GM11168 (cell line): ENCODE data around the gene FTSJ1.

Experiments used
- in situ Hi-C: fragments of 300-500 bp; cut with MboI; formaldehyde crosslinking; loops from one replicate; pipeline ENCODE4 v1.12.0; 2022; ENCODE audit warnings: low sequenced_read_pairs; ENCODE audit not compliant: unreplicated experiment

FTSJ1 gene

DNA sequence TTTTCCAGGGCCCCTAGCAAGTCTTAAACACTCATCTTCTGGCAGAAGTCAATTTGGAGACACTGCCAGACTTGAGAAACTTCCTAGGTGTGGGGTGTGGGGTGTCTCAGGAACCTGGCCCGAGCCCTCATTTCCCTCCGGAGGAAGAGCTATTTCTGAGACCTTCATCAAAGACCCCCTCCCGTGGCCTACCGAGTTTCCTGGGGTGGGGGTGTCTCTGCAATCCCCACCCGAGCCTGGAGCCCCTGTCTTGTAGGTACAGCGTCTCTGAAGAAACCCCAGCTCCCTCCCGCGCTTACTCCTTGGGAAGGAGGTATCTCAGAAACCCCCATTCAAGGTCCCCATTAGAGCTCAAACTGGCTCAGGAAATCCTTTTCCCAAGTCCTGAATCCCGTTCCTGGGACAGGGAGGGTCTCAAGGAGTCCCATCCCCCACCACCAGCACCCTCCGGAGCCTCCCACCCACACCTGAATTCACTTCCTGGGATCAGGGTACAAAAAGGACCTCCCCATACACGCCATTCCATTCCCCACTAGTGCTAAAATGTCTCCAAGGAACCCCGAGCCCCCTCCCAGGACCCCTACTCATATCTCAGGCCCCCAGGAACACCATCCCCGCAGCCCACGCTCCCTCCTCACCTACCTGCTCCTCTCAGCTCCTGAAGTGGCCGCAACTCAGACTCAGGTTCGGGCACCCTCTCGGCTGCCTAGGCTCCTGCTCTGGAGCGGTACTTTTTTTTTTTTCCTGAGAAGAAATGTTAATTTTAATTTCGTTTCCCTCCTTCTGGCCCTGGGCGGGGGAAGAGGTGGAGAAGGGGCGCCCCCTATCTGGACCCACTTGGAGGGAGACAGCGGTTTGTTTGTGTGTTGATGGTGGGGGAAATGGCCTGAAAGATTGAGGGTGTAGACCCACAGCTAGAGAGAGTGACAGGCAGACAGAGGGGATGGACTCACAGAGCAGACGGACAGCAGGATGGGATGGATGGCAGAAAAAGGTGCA, 7.0 kb upstream of the FTSJ1 start:
- in situ Hi-C loops: loop anchor here (25.0 kb wide), 1 partner anchor 407 kb away; the partner anchor contains the start of gene ZNF630

DNA sequence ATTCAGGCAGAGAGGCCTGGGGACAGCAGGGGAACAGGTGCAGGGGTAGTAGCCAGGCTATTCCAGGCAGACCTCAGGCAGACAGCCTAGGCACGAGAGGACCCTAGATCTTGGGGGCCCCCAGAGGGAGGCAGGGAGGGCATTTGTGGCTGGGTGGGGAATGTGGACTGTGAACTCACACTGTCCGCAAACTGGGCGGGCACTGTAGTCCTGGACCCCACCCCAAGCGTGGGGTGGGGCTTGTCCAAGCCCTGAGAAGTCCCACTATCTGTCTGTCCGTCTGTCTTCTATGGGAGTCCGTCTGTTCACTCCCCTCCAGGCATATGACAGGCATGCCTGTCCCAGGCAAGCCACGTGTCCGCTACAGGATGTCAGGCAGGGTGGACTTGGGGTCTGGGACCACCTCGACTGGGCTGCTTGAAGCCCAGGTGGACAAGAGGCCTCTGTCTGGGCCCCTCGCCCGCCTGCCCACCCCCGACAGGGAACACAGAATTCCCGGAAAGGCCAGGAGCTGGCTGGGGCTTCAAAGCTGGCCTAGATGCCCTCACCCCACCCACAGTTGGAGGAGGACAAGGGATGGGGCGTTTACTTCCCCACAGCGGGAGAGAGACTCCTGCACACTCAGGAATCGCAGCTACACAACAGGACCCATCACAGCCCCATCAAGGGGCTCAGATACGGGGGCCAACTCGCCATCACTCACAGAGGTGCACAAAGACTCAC, 5.7 kb upstream of the FTSJ1 start, which contains the start of gene SLC38A5:
Gene SLC38A5 (minus strand): TSS at position 151 of the 723 bp plus-strand sequence. CDS start 2,336 bp downstream, outside the sequence.
- in situ Hi-C loops: loop anchor here (25.0 kb wide), 1 partner anchor 408 kb away; the partner anchor contains the start of gene ZNF630

DNA sequence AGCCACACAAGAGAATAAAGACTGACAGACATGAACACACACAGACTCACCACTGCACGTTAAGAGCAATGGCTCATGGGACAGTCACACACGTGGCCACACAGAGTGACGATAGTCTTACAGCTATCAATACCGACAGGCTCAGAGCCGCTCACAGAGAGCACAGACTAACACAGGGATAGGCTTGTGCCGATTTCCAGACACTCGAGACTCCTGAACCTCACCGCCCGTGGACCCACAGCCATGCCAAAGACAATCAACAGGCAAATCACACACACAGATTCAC, 5.2 kb upstream of the FTSJ1 start:
- in situ Hi-C loops: loop anchor here (25.0 kb wide), 1 partner anchor 408 kb away; the partner anchor contains the start of gene ZNF630

DNA sequence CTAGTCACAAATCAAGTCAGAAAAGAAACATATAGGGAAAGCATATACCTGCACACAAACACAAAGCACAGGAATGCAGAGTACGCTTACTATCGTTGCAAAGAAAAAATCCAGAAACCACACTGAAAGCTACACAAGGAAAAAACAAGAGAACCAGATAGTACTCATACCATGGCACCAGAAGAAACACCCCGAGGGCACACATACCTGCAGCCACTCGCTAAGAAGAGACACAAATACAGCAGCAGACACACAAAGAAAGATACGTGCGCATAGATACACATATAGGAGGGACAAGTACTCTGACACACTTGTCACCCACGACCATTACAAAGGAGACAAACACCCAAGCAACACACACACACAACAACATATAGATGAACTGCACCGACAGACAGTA, 4.5 kb upstream of the FTSJ1 start:
- in situ Hi-C loops: loop anchor here (25.0 kb wide), 1 partner anchor 409 kb away; the partner anchor contains the start of gene ZNF630

DNA sequence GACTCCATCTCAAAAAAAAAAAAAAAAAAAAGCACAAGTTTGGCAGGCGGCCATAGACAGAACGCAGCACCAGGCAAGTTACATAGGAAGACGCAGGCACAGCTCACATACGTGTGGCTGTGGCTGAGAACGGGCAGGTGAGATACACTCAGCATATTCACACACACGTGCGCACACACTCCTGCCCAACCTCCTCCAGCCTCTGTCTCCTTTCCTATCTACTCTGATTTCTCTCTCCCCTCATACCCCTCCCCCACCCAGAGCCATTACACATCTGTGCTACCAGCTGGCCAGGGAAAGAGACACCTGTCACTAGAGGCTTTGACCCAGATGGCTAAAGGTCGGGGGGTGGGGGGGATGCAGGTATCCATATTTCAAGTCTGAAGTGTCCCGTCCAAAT, 3.8 kb upstream of the FTSJ1 start:
- in situ Hi-C loops: loop anchor here (25.0 kb wide), 1 partner anchor 410 kb away; the partner anchor contains the start of gene ZNF630

DNA sequence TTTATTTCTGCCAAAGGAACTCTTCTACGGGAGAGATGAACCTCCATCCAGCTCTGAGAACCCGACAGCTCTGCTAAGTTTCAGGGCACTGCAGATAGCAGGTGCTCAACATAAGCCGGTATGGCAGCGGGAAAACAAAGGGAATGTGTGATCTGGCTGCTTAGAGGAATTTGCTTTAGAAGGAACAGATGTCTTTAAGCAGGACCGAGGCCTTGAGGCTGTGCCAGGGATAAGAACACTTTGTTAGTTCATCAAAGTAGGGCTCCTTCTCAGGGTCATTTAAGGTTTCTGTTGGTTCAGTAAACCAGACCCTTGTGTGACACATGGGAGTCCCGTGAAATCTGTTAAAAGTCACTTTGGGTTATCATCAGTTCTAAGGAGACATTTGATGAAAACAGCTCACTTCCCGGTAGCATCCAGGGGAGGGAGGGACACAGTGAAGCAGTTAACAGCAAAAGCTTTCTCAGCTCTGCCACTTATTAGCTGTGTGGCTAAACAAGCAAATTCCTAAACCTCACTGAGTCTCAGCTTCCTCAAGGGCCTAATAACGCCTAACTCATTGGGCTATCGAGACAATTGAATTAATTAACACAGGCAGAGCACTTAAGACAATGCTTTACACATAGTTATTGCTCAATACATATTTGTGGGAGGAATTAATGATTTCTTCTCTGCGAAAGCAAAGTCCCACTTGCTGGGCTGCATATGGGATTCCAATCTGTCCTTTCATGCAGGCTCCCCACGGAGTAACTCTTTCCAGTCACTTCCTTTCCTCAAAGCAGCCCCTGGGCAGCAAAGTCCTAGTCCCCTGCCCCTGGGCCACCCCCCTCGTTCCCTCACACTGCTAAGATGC, 2.9 kb upstream of the FTSJ1 start:
- in situ Hi-C loops: loop anchor here (25.0 kb wide), 1 partner anchor 411 kb away; the partner anchor contains the start of gene ZNF630

DNA sequence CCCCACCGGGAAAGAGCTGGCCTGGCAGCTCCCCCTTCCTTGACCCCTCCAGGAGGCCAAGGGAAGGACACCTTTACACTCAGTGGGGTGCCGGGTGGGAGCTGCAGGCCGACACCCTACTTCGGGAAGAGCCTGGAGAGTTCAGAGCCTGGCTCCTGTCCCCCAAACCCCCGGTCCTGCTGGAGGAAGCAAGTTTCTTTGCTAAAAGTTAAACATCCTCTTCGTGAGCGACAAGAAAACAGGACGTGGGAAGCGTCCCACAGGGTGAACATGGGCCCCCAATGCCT, 2.4 kb upstream of the FTSJ1 start:
- in situ Hi-C loops: loop anchor here (25.0 kb wide), 1 partner anchor 411 kb away; the partner anchor contains the start of gene ZNF630

DNA sequence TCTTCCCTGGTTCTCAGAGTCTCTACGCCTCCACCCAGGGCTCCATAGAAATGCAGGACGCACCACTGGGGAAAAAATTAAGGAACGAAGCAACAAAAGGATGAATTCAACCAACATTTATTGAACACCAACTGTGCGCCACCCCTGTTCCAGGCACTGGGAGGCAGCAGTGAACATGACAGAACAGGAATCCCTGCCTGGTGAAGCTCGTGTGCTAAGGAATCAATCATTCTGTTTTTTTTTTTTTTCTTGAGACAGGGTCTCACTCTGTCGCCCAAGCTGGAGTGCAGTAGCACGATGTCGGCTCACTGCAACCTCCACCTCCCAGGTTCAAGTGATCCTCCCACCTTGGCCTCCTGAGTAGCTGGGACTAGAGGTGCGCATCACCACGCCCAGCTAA, 1.9 kb upstream of the FTSJ1 start:
- in situ Hi-C loops: loop anchor here (25.0 kb wide), 1 partner anchor 412 kb away; the partner anchor contains the start of gene ZNF630

DNA sequence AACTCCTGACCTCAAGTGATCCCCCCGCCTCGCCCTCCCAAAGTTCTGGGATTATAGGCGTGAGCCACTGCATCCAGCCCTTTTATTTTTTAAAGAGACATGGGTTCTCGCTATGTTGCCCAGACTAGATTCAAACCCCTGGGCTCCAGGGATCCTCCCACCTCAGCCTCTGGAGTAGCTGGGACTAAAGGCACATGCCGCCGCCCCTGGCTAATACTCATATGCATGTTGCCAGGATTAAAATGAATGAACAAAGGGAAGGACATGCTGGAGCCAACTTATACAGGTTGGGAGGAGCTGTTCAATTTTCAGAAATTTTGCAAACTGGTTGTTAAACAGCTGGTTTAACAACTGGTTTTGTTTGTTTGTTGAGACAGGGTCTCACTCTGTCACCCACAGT, 1.4 kb upstream of the FTSJ1 start:
- in situ Hi-C loops: loop anchor here (25.0 kb wide), 1 partner anchor 412 kb away; the partner anchor contains the start of gene ZNF630

DNA sequence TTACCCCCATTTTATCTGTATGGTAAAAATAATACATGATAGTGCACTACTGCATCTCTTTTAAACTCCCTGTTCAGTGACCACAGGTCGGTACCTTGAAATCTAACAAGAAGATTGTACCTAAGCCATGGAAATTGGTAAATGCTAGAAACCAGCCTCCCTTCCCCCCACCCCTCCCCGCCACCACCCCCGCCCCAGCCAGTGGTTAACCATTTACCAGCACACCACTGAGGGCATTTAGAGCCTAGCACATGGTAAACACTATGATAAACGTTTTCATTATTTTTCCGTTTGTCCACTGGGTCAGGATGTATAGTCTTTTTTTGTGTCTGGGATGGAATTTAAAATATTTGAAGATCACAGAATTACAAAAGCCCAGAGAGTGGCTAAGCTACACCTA, 703 bp upstream of the FTSJ1 start:
- in situ Hi-C loops: no loop called here

DNA sequence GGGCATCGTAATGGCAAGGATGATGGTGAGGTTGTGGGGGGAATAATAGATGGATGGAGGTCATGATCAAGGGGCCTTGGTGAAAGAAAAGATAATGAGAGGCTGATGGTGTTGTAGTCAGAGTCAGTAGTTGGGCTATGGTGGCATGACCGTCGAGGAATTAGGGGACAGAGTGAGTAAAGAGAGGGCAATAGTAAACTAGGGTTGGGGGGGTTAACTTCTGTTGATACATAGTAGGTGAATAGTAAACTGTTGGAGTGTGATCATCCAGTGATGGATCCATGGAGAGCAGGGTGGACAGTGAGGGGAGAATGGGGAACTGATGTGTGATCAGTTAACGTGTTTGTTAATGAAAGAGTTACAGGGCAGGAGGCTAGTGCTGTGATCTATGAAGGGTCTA, 920 bp downstream of the FTSJ1 start:
- in situ Hi-C loops: no loop called here

DNA sequence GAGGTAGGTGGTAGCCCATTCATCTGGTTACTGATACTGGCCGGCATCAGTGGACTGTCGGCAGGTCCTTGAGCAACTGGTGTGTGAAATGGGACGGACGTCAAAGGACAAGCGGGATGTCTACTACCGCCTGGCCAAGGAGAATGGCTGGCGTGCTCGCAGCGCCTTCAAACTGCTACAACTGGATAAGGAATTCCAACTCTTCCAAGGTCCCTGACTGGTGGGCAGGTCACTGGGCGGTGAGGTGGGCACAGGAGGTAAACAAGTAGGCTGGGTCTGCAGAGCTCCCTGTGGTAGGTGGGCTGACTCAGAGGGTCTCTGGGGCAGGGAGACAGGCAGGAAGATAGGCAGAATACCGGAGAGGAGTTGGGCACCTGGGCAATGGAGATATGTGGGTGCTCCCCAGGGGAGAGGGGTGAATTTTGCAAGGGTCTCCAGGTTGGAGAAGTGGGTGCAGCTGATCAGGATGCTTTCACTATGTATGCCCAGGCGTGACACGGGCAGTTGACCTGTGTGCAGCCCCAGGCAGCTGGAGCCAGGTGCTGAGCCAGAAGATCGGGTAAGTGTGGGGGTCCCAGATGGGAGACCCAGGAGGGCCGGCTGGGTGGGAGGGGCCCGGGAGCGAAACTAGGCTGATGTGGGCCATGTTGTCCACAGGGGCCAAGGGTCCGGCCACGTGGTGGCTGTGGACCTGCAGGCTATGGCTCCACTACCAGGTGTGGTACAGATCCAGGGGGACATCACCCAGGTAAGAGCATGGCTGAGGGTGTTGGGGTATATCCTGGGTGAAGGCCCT, 2.2 kb downstream of the FTSJ1 start:
- in situ Hi-C loops: no loop called here

DNA sequence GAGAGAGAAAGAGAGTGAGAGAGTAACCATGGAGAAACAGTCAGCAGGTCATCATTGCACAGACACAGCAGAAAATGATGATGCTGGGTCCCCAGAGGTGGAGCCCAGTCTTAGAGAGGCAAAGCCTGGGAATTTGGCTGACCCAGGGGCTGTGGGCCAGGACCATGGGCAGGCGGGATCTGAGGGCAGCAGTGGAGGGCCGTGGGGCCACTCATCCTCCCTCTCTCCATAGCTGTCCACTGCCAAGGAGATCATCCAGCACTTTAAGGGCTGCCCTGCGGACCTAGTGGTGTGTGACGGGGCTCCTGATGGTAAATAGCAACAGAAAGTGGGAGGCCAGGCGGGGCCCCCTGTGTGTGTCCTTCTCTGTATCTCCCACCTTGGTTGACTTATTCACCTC, 2.8 kb downstream of the FTSJ1 start:
- in situ Hi-C loops: no loop called here

DNA sequence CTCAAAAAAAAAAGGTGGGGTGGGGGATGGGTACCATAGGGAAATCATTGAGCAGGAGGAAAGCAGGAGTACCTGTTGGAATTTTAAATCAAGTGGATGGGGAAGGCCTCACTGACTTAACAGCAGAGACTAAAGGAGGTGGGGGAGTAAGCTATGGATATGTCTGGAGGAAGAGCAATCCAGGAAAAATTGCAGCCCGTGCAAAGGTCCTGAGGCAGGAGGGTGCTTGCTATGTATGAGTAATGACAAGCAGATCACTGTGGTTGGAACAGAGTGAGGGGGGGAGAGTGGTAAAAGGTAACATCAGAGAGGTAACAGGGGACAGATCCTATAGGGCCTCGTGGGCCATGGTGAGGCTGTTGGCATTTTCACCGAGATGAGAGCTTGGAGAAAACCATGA, 4.1 kb downstream of the FTSJ1 start:
- in situ Hi-C loops: no loop called here

DNA sequence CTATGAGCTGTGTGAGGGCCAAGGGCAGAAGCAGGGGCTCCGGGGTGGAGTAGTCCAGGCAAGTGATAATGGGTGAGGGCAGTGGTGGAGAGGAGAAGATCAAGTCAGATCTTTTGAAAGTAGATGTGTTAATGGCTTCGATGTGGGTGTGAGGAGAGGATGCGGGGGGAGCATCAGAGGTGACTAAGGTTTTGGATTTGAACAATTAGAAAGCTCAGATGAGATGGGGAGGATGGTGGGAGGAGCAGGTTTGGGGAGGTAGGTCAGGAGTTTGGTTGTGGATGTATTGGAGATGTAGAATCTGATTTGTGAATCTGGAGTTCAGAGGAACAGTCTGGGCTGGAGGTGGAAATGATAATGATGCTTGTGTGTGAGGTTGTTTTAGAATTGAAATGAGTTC, 4.6 kb downstream of the FTSJ1 start:
- in situ Hi-C loops: no loop called here

DNA sequence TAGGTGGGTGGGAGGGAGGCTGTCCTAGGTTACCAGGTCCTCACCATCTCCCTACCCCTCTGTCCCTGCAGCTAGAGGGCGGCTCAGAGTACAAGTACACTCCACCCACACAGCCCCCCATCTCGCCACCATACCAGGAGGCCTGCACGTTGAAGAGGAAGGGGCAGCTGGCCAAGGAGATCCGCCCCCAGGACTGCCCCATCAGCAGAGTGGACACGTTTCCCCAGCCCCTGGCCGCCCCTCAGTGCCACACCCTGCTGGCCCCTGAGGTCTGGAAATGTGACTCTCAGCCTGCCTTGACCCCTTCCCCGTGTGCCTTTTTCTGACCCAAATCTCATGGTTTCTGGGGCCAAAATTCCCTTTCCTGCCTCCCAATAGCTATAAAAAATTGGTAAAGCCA, 6.5 kb downstream of the FTSJ1 start:
- in situ Hi-C loops: no loop called here

DNA sequence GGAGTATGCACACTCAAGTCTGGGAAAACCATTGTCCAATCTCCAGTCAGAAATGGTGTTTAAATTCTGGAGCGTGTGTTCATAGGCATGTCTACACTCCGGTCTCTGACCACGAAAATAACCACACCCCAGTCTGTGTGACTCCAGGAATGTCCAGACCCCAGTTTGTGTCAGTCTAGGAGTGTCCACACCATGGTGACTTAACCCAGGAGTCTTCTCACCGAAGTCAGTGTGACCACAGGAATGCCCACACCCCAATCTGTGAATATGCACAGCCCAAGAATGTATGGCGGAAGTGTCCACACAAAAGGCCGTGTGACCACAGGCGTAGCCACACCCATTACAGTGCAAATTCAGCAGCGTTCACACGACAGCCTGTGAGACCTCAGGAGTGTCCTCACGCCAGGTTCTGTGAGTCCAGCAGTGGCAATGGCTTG, 11.4 kb downstream of the FTSJ1 start:
- in situ Hi-C loops: no loop called here

DNA sequence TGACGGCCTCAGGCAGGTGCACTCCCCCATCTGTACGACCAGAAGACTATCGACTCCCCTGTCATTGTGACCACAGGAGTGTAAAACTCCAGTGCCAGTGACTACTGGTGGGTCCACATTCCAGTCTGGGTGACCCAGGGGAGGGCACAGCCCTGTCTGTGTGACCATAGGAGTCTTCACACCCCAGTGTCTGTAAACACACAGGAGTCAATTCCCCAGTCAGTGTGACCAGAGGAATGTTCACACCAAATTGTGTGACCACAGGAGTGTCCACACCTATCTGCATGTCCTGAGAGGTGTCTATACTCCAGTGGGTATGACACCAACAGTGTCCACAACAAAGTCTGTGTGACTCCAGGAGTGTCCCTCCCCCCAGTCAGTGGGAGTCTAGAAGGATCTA, 12.0 kb downstream of the FTSJ1 start:
- in situ Hi-C loops: no loop called here

DNA sequence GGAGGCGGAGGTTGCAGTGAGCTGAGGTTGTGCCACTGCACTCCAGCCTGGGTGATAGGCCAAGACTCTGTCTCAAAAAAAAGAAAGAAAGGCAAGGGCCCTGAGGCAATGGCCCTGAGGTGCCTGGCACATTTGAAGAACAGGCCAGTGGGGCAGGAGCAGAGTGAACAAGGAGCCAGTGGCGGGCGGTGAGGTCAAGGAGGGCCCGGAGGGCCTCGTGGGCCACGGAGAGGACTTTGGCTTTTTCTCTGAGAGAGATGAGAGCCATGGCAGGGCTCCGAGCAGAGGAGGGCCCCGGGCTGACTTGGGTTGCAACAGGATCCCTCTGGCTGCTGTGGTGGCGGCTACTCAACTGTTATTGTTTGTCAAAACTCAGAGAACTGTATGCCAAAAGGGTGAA, 13.3 kb downstream of the FTSJ1 start:
- in situ Hi-C loops: no loop called here
